ENCODE measurements around the gene CHDH. TPM values are rescaled to one million over a fixed set of nuclear protein-coding genes. Genes with fewer than 3 reads are reported as not detected.

CHDH gene
- total RNA-seq, 2 donors from 2014 or later, result 1.1 TPM

- H3K9me3 Mint-ChIP-seq, result no peaks in the 10 kb centered on the region
- no peak overlapping the region for H3K27ac Mint-ChIP-seq
- peaks cover 9% of the 10 kb centered on the region for H3K27me3 Mint-ChIP-seq
- no peaks in the 10 kb centered on the region for H3K4me1 Mint-ChIP-seq
- no peak for ATAC-seq (replicated peaks)
- no peak overlapping the region for H3K4me3 Mint-ChIP-seq
- H3K36me3 Mint-ChIP-seq (ENCODE audit: low read depth), result no peaks in the 10 kb centered on the region
Observed at GRCh38 chr3:53803124-53803815, 42.9 kb downstream of the CHDH start.

- Mint-ChIP-seq H3K9me3 (no peaks in the 10 kb centered on the region), H3K4me3 (no peak overlapping the region), H3K27me3 (peaks cover 5% of the 10 kb centered on the region), H3K27ac (no peak overlapping the region), H3K4me1 (no peaks in the 10 kb centered on the region), H3K36me3 (ENCODE audit: low read depth) (no peaks in the 10 kb centered on the region)
- no peak for ATAC-seq (replicated peaks)
Observed at GRCh38 chr3:53802256-53802880, 43.9 kb downstream of the CHDH start.

GRCh38 chr3:53801319-53801718, 44.9 kb downstream of the CHDH start:
- Mint-ChIP-seq H3K27ac (no peak overlapping the region), H3K4me1 (no peaks in the 10 kb centered on the region), H3K36me3 (ENCODE audit: low read depth) (no peaks in the 10 kb centered on the region), H3K4me3 (no peak overlapping the region), H3K27me3 (no peaks in the 10 kb centered on the region), H3K9me3 (no peaks in the 10 kb centered on the region)
- ATAC-seq (replicated peaks), result no peak

- ATAC-seq (replicated peaks), result no peak
- Mint-ChIP-seq H3K4me3 (no peak overlapping the region), H3K27ac (no peak overlapping the region), H3K36me3 (ENCODE audit: low read depth) (no peaks in the 10 kb centered on the region), H3K4me1 (no peaks in the 10 kb centered on the region), H3K27me3 (peaks cover 4% of the 10 kb centered on the region), H3K9me3 (no peaks in the 10 kb centered on the region)
Observed at GRCh38 chr3:53800041-53800906, 45.9 kb downstream of the CHDH start.

GRCh38 chr3:53799338-53799865, 46.8 kb downstream of the CHDH start:
- peaks cover 4% of the 10 kb centered on the region for H3K27me3 Mint-ChIP-seq
- no peak for ATAC-seq (replicated peaks)
- H3K4me1 Mint-ChIP-seq, result no peaks in the 10 kb centered on the region
- no peak overlapping the region for H3K4me3 Mint-ChIP-seq
- no peak overlapping the region for H3K27ac Mint-ChIP-seq
- H3K36me3 Mint-ChIP-seq (ENCODE audit: low read depth), result no peaks in the 10 kb centered on the region
- no peaks in the 10 kb centered on the region for H3K9me3 Mint-ChIP-seq

GRCh38 chr3:53798144-53798543, 48.1 kb downstream of the CHDH start:
- Mint-ChIP-seq H3K9me3 (no peaks in the 10 kb centered on the region), H3K27ac (no peak overlapping the region), H3K27me3 (peaks cover 4% of the 10 kb centered on the region), H3K4me1 (no peaks in the 10 kb centered on the region), H3K4me3 (no peak overlapping the region), H3K36me3 (ENCODE audit: low read depth) (no peaks in the 10 kb centered on the region)
- no peak for ATAC-seq (replicated peaks)

- H3K4me3 Mint-ChIP-seq, result no peak overlapping the region
- no peak overlapping the region for H3K27ac Mint-ChIP-seq
- H3K36me3 Mint-ChIP-seq (ENCODE audit: low read depth), result no peaks in the 10 kb centered on the region
- no peaks in the 10 kb centered on the region for H3K9me3 Mint-ChIP-seq
- H3K27me3 Mint-ChIP-seq, result peaks cover 4% of the 10 kb centered on the region
- no peak for ATAC-seq (replicated peaks)
- H3K4me1 Mint-ChIP-seq, result no peaks in the 10 kb centered on the region
Observed at GRCh38 chr3:53795789-53796560, 50.2 kb downstream of the CHDH start.

GRCh38 chr3:53795176-53795575, 51.0 kb downstream of the CHDH start:
- Mint-ChIP-seq H3K36me3 (ENCODE audit: low read depth) (no peaks in the 10 kb centered on the region), H3K4me3 (no peak overlapping the region), H3K27ac (no peak overlapping the region), H3K4me1 (no peaks in the 10 kb centered on the region), H3K27me3 (peaks cover 4% of the 10 kb centered on the region), H3K9me3 (no peaks in the 10 kb centered on the region)
- no peak for ATAC-seq (replicated peaks)

- H3K4me1 Mint-ChIP-seq, result no peaks in the 10 kb centered on the region
- ATAC-seq (replicated peaks), result no peak
- H3K4me3 Mint-ChIP-seq, result no peak overlapping the region
- H3K27me3 Mint-ChIP-seq, result peaks cover 8% of the 10 kb centered on the region
- no peaks in the 10 kb centered on the region for H3K9me3 Mint-ChIP-seq
- H3K27ac Mint-ChIP-seq, result no peak overlapping the region
- H3K36me3 Mint-ChIP-seq (ENCODE audit: low read depth), result no peaks in the 10 kb centered on the region
Observed at GRCh38 chr3:53794597-53794996, 51.6 kb downstream of the CHDH start.

- no peaks in the 10 kb centered on the region for H3K36me3 Mint-ChIP-seq (ENCODE audit: low read depth)
- H3K27ac Mint-ChIP-seq, result no peak overlapping the region
- H3K27me3 Mint-ChIP-seq, result peaks cover 15% of the 10 kb centered on the region
- ATAC-seq (replicated peaks), result no peak
- H3K4me3 Mint-ChIP-seq, result no peak overlapping the region
- no peaks in the 10 kb centered on the region for H3K9me3 Mint-ChIP-seq
- no peaks in the 10 kb centered on the region for H3K4me1 Mint-ChIP-seq
Observed at GRCh38 chr3:53792866-53793265, 53.4 kb downstream of the CHDH start.

- no peaks in the 10 kb centered on the region for H3K4me1 Mint-ChIP-seq
- H3K36me3 Mint-ChIP-seq (ENCODE audit: low read depth), result no peaks in the 10 kb centered on the region
- no peak for ATAC-seq (replicated peaks)
- no peaks in the 10 kb centered on the region for H3K9me3 Mint-ChIP-seq
- H3K27me3 Mint-ChIP-seq, result peaks cover 20% of the 10 kb centered on the region
- H3K27ac Mint-ChIP-seq, result no peak overlapping the region
- H3K4me3 Mint-ChIP-seq, result no peak overlapping the region
Observed at GRCh38 chr3:53791317-53791716, 54.9 kb downstream of the CHDH start.

- H3K27ac Mint-ChIP-seq, result no peak overlapping the region
- no peaks in the 10 kb centered on the region for H3K36me3 Mint-ChIP-seq (ENCODE audit: low read depth)
- H3K4me3 Mint-ChIP-seq, result no peak overlapping the region
- no peaks in the 10 kb centered on the region for H3K4me1 Mint-ChIP-seq
- no peak for ATAC-seq (replicated peaks)
- no peaks in the 10 kb centered on the region for H3K9me3 Mint-ChIP-seq
- H3K27me3 Mint-ChIP-seq, result peaks cover 18% of the 10 kb centered on the region
Observed at GRCh38 chr3:53790470-53790869, 55.7 kb downstream of the CHDH start.

GRCh38 chr3:53789459-53789858, 56.8 kb downstream of the CHDH start:
- H3K4me1 Mint-ChIP-seq, result no peaks in the 10 kb centered on the region
- H3K27me3 Mint-ChIP-seq, result peaks cover 17% of the 10 kb centered on the region
- H3K9me3 Mint-ChIP-seq, result no peaks in the 10 kb centered on the region
- H3K36me3 Mint-ChIP-seq (ENCODE audit: low read depth), result no peaks in the 10 kb centered on the region
- H3K4me3 Mint-ChIP-seq, result no peak overlapping the region
- H3K27ac Mint-ChIP-seq, result no peak overlapping the region
- no peak for ATAC-seq (replicated peaks)

GRCh38 chr3:53788038-53788437, 58.2 kb downstream of the CHDH start:
- no peak overlapping the region for H3K27ac Mint-ChIP-seq
- no peak for ATAC-seq (replicated peaks)
- H3K36me3 Mint-ChIP-seq (ENCODE audit: low read depth), result no peaks in the 10 kb centered on the region
- H3K4me3 Mint-ChIP-seq, result no peak overlapping the region
- H3K9me3 Mint-ChIP-seq, result no peaks in the 10 kb centered on the region
- H3K4me1 Mint-ChIP-seq, result no peaks in the 10 kb centered on the region
- H3K27me3 Mint-ChIP-seq, result peaks cover 17% of the 10 kb centered on the region

Measured in activated T-helper 17 cell treated with anti-CD3 and anti-CD28 coated beads, Interleukin-2, amount 50 U/mL, for 72 hours (primary cell).